GM12878 (cell line): ENCODE data around the gene RASAL2. TPM values are rescaled to one million over a fixed set of nuclear protein-coding genes. Genes with fewer than 3 reads are reported as not detected.

Source experiments
- ATAC-seq: fragments of 200-7000 bp; cut with Tn5 transposase; 3 replicates; pipeline ENCODE4 v1.9.1; 2020; ENCODE audit warnings: mild to moderate bottlenecking, moderate library complexity
- BruUV-seq: library from RNA; stranded (reverse); fragments of 400-500 nt; replicated peaks from 2 replicates; lab custom pipeline; 2021; lab: Mats Ljungman, UMichigan
- CTCF ChIA-PET: fragments of 300-600 bp; sonication (Branson Sonifier 250); formaldehyde crosslinking; extraction: SDS; loops from one replicate; lab custom pipeline; 2021; ENCODE audit warnings: inconsistent platforms; lab: Yijun Ruan, JAX
- POLR2A ChIA-PET: fragments of 350-600 bp; formaldehyde crosslinking; extraction: SDS; loops from one replicate; lab custom pipeline; 2021; ENCODE audit warnings: inconsistent platforms; lab: Charles Lee
- RAD21 ChIA-PET: fragments of 300-600 bp; sonication (Branson Sonifier 250); formaldehyde crosslinking; loops from one replicate; lab custom pipeline; 2023; ENCODE audit warnings: antibody characterized with exemption; ENCODE audit not compliant: unreplicated experiment; lab: Charles Lee
- SMC1A ChIA-PET: fragments of 300-600 bp; sonication (Branson Sonifier 250); formaldehyde crosslinking; loops from one replicate; lab custom pipeline; 2023; ENCODE audit not compliant: unreplicated experiment, uncharacterized antibody; lab: Charles Lee
- DNase-seq: peaks from one replicate; pipeline ENCODE4 v3.0.0-alpha.2; 2011; ENCODE audit warnings: low read depth, low spot score
- FAIRE-seq: peaks from 3 replicates; lab custom pipeline; 2011; peaks lifted over from hg19 to GRCh38; lab: Jason Lieb, UNC
- H2AFZ ChIP-seq: 2 replicates; pipeline ENCODE4 v1.6.0; 2011; ENCODE audit warnings: low read depth, low read length, control low read depth; ENCODE audit not compliant: control insufficient read depth
- H3K27ac ChIP-seq: 2 replicates; pipeline ENCODE4 v1.5.1; 2011; ENCODE audit warnings: control low read depth; ENCODE audit not compliant: control insufficient read depth, insufficient read depth
- H3K27me3 ChIP-seq, 2 experiments: replicated peaks in 1 of 2; 2 replicates each; pipeline versions ENCODE4 v1.6.0 to v1.6.1; 2011; ENCODE audit warnings: low read length in 1 of 2; ENCODE audit not compliant: control insufficient read depth in 2 of 2, insufficient read depth in 2 of 2
- H3K36me3 ChIP-seq, 2 experiments: 2 replicates each; pipeline ENCODE4 v1.5.1; 2011; ENCODE audit warnings: low read length in 1 of 2; ENCODE audit not compliant: control insufficient read depth in 2 of 2, insufficient read depth in 2 of 2
- H3K4me1 ChIP-seq: 2 replicates; pipeline ENCODE4 v1.6.1; 2011; ENCODE audit warnings: mild to moderate bottlenecking, low read length, moderate library complexity, mixed read lengths; ENCODE audit not compliant: control insufficient read depth, insufficient read depth
- H3K4me2 ChIP-seq: 2 replicates; pipeline ENCODE4 v1.6.0; 2011; ENCODE audit warnings: control low read depth; ENCODE audit not compliant: control insufficient read depth, insufficient read depth
- H3K4me3 ChIP-seq: fragments of 200-600 bp; sonication (generic); 2 replicates; pipeline ENCODE4 v1.5.1; 2016
- H3K79me2 ChIP-seq: 2 replicates; pipeline ENCODE4 v1.6.0; 2011; ENCODE audit warnings: low read length; ENCODE audit not compliant: control insufficient read depth, insufficient read depth
- H3K9ac ChIP-seq: 2 replicates; pipeline ENCODE4 v1.8.0; 2011; ENCODE audit warnings: low read length, control low read depth, mixed read lengths; ENCODE audit not compliant: control insufficient read depth, insufficient read depth
- H3K9me3 ChIP-seq: replicated peaks from 3 replicates; pipeline ENCODE4 v1.5.1; 2011; ENCODE audit warnings: mild to moderate bottlenecking, low read length; ENCODE audit not compliant: control insufficient read depth, insufficient read depth
- H4K20me1 ChIP-seq: 2 replicates; pipeline ENCODE4 v1.6.0; 2011; ENCODE audit not compliant: control insufficient read depth, insufficient read depth
- CBX3 ChIP-seq: fragments of 200-600 bp; sonication (generic); IDR thresholded peaks from 2 replicates; pipeline ENCODE4 v1.6.1; 2016; ENCODE audit warnings: low read depth, borderline replicate concordance
- EED ChIP-seq: sonication (generic); IDR thresholded peaks from 2 replicates; pipeline ENCODE4 v1.6.1; 2016; ENCODE audit warnings: antibody characterized with exemption, low read depth
- HDGF ChIP-seq: fragments of 450-650 bp; IDR thresholded peaks from 2 replicates; pipeline ENCODE4 v1.6.1; 2016; ENCODE audit warnings: antibody characterized with exemption
- IKZF1 ChIP-seq: fragments of 450-650 bp; conservative IDR thresholded peaks from 2 replicates; pipeline ENCODE4 v1.6.1; 2017; ENCODE audit warnings: antibody characterized with exemption, mild to moderate bottlenecking
- NKRF ChIP-seq: fragments of 450-650 bp; conservative IDR thresholded peaks from 2 replicates; pipeline ENCODE4 v1.6.1; 2017; ENCODE audit warnings: mild to moderate bottlenecking, moderate library complexity
- PAX8 ChIP-seq: fragments of 450-650 bp; IDR thresholded peaks from 2 replicates; pipeline ENCODE4 v1.6.1; 2017; ENCODE audit warnings: mild to moderate bottlenecking, moderate library complexity
- PKNOX1 ChIP-seq: fragments of 450-650 bp; IDR thresholded peaks from 2 replicates; pipeline ENCODE4 v1.6.1; 2016; ENCODE audit warnings: mild to moderate bottlenecking
- RFX5 ChIP-seq: IDR thresholded peaks from 2 replicates; pipeline ENCODE4 v1.6.1; 2011; ENCODE audit warnings: low read depth, low read length, improper control_type of control experiment
- SKIL ChIP-seq: fragments of 450-650 bp; IDR thresholded peaks from 2 replicates; pipeline ENCODE4 v1.6.1; 2017; ENCODE audit warnings: mild to moderate bottlenecking, low read depth, inconsistent platforms; ENCODE audit not compliant: poor library complexity, severe bottlenecking
- SMARCA5 ChIP-seq: fragments of 450-650 bp; IDR thresholded peaks from 2 replicates; pipeline ENCODE4 v1.6.1; 2017; ENCODE audit warnings: mild to moderate bottlenecking
- TAF1 ChIP-seq: IDR thresholded peaks from 2 replicates; pipeline ENCODE4 v1.6.1; 2011; ENCODE audit warnings: mild to moderate bottlenecking, low read depth, low read length, borderline replicate concordance
- TCF7 ChIP-seq: IDR thresholded peaks from 2 replicates; pipeline ENCODE4 v1.6.1; 2014; ENCODE audit warnings: antibody characterized with exemption, borderline replicate concordance
- WGBS: methylation state at CpG from one replicate; pipeline ENCODE4 v1.1.6; 2016; ENCODE audit warnings: low lambda C conversion rate; ENCODE audit not compliant: insufficient replicate concordance, insufficient coverage; ENCODE audit errors: missing lambda C conversion rate; 5-methylcytosine and 5-hydroxymethylcytosine counted together
- in situ Hi-C: fragments of 300-500 bp; cut with MboI; formaldehyde crosslinking; loops from 9 replicates; pipeline ENCODE4 v1.14.3; 2018; ENCODE audit warnings: mixed read lengths
- intact Hi-C: fragments of 100-400 bp; cut with micrococcal nuclease; formaldehyde crosslinking; loops from one replicate; pipeline ENCODE4 v1.14.2; 2022; ENCODE audit not compliant: unreplicated experiment
- polyA plus RNA-seq, 11 experiments: library from polyadenylated mRNA; depleted of rRNA in 4 of 11; unstranded in 6 of 11; stranded (reverse) in 5 of 11; fragments of >200 nt; fragmentation: Nextera tagmentation in 4 of 11; fragmentation: Illumina TruSeq in 1 of 11; extraction: Ambion mirVana in 4 of 11; extraction: Trizol in 1 of 11; gene quantifications; 1 replicate in 1 of 11; 2 replicates in 10 of 11; pipeline versions ENCODE4 v1.2.1 to v1.2.3, GENCODE V29; 2011 to 2016; ENCODE audit warnings: inconsistent platforms in 2 of 11, missing spikeins in 2 of 11, low read depth in 1 of 11
- total RNA-seq, 4 experiments: library from RNA; depleted of rRNA in 3 of 4; stranded (reverse); fragments of >200 nt in 3 of 4; fragmentation: Illumina TruSeq in 1 of 4; extraction: Trizol in 1 of 4; gene quantifications; 2 replicates each; pipeline versions ENCODE4 v1.2.1 to v1.2.3, GENCODE V29; 2013 to 2021

Gene RASAL2
- total and polyA plus RNA-seq, 10 of the 15 experiments (the other 5 are each of a cell fraction or from before 2014, with no cell fraction given) = 0.02 to 6.9 (median 0.17) TPM; not detected in 1

- Histone ChIP-seq H3K4me1 (no peaks in the 10 kb centered on the region), H3K36me3 (no peaks in the 10 kb centered on the region), H3K4me2 (no peak overlapping the region), H3K4me3 (no peak overlapping the region), H4K20me1 (no peaks in the 10 kb centered on the region), H3K79me2 (no peaks in the 10 kb centered on the region), H3K27ac (no peak overlapping the region), H3K9me3 (no peaks in the 10 kb centered on the region), H3K27me3 (no peaks in the 10 kb centered on the region), H2AFZ (no peak overlapping the region), H3K9ac (no peak overlapping the region)
- in situ Hi-C loops = no loop called here
- DNase-seq = no peak
- WGBS = 32% methylated on average over 6 of the region's 6 CpGs
- BruUV-seq = no TSS peak
- RAD21 ChIA-PET = interaction anchor here (0.6 kb wide), 1 partner anchor 80 kb away, joined by 3 read pairs; no protein-coding TSS in a partner anchor
- intact Hi-C loops = no loop called here
- SMC1A ChIA-PET = no interaction called here
- no peak; the same call in 2 of the 3 replicates for ATAC-seq
- no peak for FAIRE-seq
- CTCF ChIA-PET = interaction anchor here (1.2 kb wide), 2 partner anchors 30 to 113 kb away, joined by 3 to 4 read pairs; no protein-coding TSS in a partner anchor
- POLR2A ChIA-PET = no interaction called here
- no peak for TF ChIP-seq HDGF
- no peak for TF ChIP-seq PKNOX1
- no peak for TF ChIP-seq SMARCA5
- TF ChIP-seq TCF7 = no peak
These were observed 294.7 kb downstream of the RASAL2 start for GRCh38 chr1:178388418-178389145.

- no peaks in the 10 kb centered on the region for H4K20me1 ChIP-seq
- no peak overlapping the region for H3K27ac ChIP-seq
- in situ Hi-C loops = no loop called here
- ChIA-PET RAD21 (interaction anchor here (0.6 kb wide), 1 partner anchor 81 kb away, joined by 3 read pairs; no protein-coding TSS in a partner anchor), POLR2A (interaction anchor here (0.6 kb wide), 1 partner anchor 242 kb away, joined by 3 read pairs; no protein-coding TSS in a partner anchor), SMC1A (no interaction called here), CTCF (interaction anchor here (0.6 to 1.2 kb wide), 2 partner anchors 9 to 29 kb away, joined by 3 read pairs; no protein-coding TSS in a partner anchor)
- intact Hi-C loops = no loop called here
- no peak overlapping the region for H3K9ac ChIP-seq
- no peaks in the 10 kb centered on the region for H3K79me2 ChIP-seq
- no TSS peak for BruUV-seq
- ATAC-seq = no peak
- H3K27me3 ChIP-seq = no peaks in the 10 kb centered on the region
- no peak overlapping the region for H3K4me3 ChIP-seq
- no peak overlapping the region for H2AFZ ChIP-seq
- H3K36me3 ChIP-seq = no peaks in the 10 kb centered on the region
- no peaks in the 10 kb centered on the region for H3K9me3 ChIP-seq
- no peak for DNase-seq
- H3K4me1 ChIP-seq = no peaks in the 10 kb centered on the region
- H3K4me2 ChIP-seq = no peak overlapping the region
- FAIRE-seq = no peak
- TF ChIP-seq EED (no peak), SKIL (no peak), IKZF1 (no peak), CBX3 (no peak), PAX8 (no peak), NKRF (no peak), TAF1 (no peak), RFX5 (no peak)
These were observed 295.5 kb downstream of the RASAL2 start for GRCh38 chr1:178389441-178389840.
